ENCODE measurements around the gene SLFN12. TPM values are rescaled to one million over a fixed set of nuclear protein-coding genes. Genes with fewer than 3 reads are reported as not detected.
"Not testable (repeated sequence)": the region's sequence is repeated elsewhere in the genome, so short reads cannot be mapped to it uniquely, and the experiment has no call there.

SLFN12 gene
- total RNA-seq, 2 experiments from 2014 or later: 6.0 to 8.6 TPM

GRCh38 chr17:35433075-35433894 is 985 bp upstream of the SLFN12 start:
- DNase-seq: peak; percentile 69
- no peaks in the 10 kb centered on the region for H3K9me3 Mint-ChIP-seq
- peak overlapping the region; percentile 88 for H3K4me3 Mint-ChIP-seq
- H3K36me3 Mint-ChIP-seq: peaks cover 2% of the 10 kb centered on the region
- H3K27me3 Mint-ChIP-seq: no peaks in the 10 kb centered on the region
- H3K27ac Mint-ChIP-seq: peak overlapping the region; percentile 89
- H3K4me1 Mint-ChIP-seq: peaks cover 45% of the 10 kb centered on the region

- Mint-ChIP-seq H3K4me3 (no peak overlapping the region), H3K27ac (no peak overlapping the region), H3K27me3 (no peaks in the 10 kb centered on the region), H3K4me1 (peaks cover 52% of the 10 kb centered on the region), H3K36me3 (peaks cover 12% of the 10 kb centered on the region), H3K9me3 (no peaks in the 10 kb centered on the region)
- no peak for DNase-seq
Measured at GRCh38 chr17:35429702-35430101, 2.6 kb downstream of the SLFN12 start.

GRCh38 chr17:35428229-35428628 is 4.1 kb downstream of the SLFN12 start:
- Mint-ChIP-seq H3K27ac (no peak overlapping the region), H3K9me3 (no peaks in the 10 kb centered on the region), H3K4me1 (peaks cover 42% of the 10 kb centered on the region), H3K4me3 (no peak overlapping the region), H3K36me3 (peaks cover 12% of the 10 kb centered on the region), H3K27me3 (no peaks in the 10 kb centered on the region)
- DNase-seq: no peak

DNA sequence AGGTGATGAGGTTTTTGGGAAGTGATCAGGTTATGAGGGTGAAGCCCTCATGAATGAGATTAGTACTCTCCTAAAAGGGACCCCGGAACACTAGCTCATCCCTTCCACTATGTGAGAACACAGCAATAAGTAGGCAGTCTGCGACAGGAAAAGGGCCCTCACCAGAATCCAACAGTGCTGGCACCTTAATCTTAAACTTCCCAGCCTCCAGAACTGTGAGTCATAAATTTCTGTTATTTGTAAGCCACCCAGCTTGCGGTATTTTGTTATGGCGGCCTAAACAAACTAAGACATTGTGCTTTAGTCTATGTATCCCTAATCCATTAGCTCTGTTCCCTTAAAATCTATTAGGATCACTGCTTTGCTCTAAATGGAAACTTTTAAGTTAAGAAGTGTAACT is 8.5 kb downstream of the SLFN12 start:
- Mint-ChIP-seq H3K4me3 (no peak overlapping the region), H3K36me3 (peaks cover 12% of the 10 kb centered on the region), H3K27me3 (no peaks in the 10 kb centered on the region), H3K4me1 (peaks cover 11% of the 10 kb centered on the region), H3K27ac (no peak overlapping the region), H3K9me3 (no peaks in the 10 kb centered on the region)
- no peak for DNase-seq

GRCh38 chr17:35421069-35421468 is 11.2 kb downstream of the SLFN12 start:
- not testable (repeated sequence) for DNase-seq, H3K36me3 Mint-ChIP-seq, H3K4me1 Mint-ChIP-seq, H3K4me3 Mint-ChIP-seq, H3K27ac Mint-ChIP-seq, H3K27me3 Mint-ChIP-seq, H3K9me3 Mint-ChIP-seq

- peaks cover 28% of the 10 kb centered on the region for H3K36me3 Mint-ChIP-seq
Measured at GRCh38 chr17:35416659-35417058, 15.6 kb downstream of the SLFN12 start.

GRCh38 chr17:35414707-35415106 is 17.6 kb downstream of the SLFN12 start:
- Mint-ChIP-seq H3K9me3 (peaks cover 10% of the 10 kb centered on the region), H3K36me3 (peaks cover 32% of the 10 kb centered on the region)
- H3K27me3 Mint-ChIP-seq, H3K27ac Mint-ChIP-seq, H3K4me1 Mint-ChIP-seq, H3K4me3 Mint-ChIP-seq, DNase-seq: not testable (repeated sequence)

More at GRCh38 chr17:35416659-35417058, 15.6 kb downstream of the SLFN12 start:
- Mint-ChIP-seq H3K9me3 (peaks cover 10% of the 10 kb centered on the region), H3K4me1 (no peaks in the 10 kb centered on the region), H3K27me3 (no peaks in the 10 kb centered on the region), H3K27ac (no peak overlapping the region), H3K4me3 (no peak overlapping the region)
- DNase-seq: no peak

GRCh38 chr17:35414247-35414646 is 18.1 kb downstream of the SLFN12 start:
- no peak for DNase-seq
- H3K36me3 Mint-ChIP-seq: peaks cover 30% of the 10 kb centered on the region
- peaks cover 10% of the 10 kb centered on the region for H3K9me3 Mint-ChIP-seq
- H3K4me1 Mint-ChIP-seq: no peaks in the 10 kb centered on the region
- H3K27ac Mint-ChIP-seq: no peak overlapping the region
- H3K27me3 Mint-ChIP-seq: no peaks in the 10 kb centered on the region
- no peak overlapping the region for H3K4me3 Mint-ChIP-seq

- Mint-ChIP-seq H3K36me3 (peaks cover 4% of the 10 kb centered on the region), H3K4me1 (peaks cover 5% of the 10 kb centered on the region), H3K9me3 (no peaks in the 10 kb centered on the region), H3K27me3 (no peaks in the 10 kb centered on the region), H3K27ac (no peak overlapping the region), H3K4me3 (no peak overlapping the region)
- DNase-seq: no peak
Measured at GRCh38 chr17:35407531-35407930, 24.8 kb downstream of the SLFN12 start.

- H3K4me3 Mint-ChIP-seq: no peak overlapping the region
- H3K27me3 Mint-ChIP-seq: no peaks in the 10 kb centered on the region
- no peak for DNase-seq
- H3K36me3 Mint-ChIP-seq: peaks cover 4% of the 10 kb centered on the region
- peaks cover 9% of the 10 kb centered on the region for H3K4me1 Mint-ChIP-seq
- no peak overlapping the region for H3K27ac Mint-ChIP-seq
- no peaks in the 10 kb centered on the region for H3K9me3 Mint-ChIP-seq
Measured at GRCh38 chr17:35406568-35406967, 25.7 kb downstream of the SLFN12 start.

DNA sequence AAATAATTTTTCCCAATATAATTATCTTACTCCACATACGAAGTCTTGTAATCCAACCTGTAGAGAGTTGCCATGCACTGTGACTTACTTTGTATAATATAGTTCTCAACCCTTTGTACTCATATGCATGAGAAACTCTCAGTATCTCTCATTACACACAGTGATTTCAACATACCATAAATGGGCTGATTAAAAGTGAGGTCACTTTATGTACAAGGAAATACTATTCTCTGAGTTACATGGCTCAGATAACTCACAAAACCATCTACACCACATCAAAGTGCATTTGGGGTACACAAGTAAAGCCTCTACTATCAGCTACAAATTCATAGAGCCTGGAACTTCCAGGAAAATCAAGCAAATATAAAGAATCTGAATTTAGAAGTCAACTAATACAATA is 27.9 kb downstream of the SLFN12 start:
- no peak overlapping the region for H3K27ac Mint-ChIP-seq
- no peaks in the 10 kb centered on the region for H3K27me3 Mint-ChIP-seq
- H3K4me3 Mint-ChIP-seq: no peak overlapping the region
- DNase-seq: no peak
- H3K9me3 Mint-ChIP-seq: no peaks in the 10 kb centered on the region
- H3K4me1 Mint-ChIP-seq: peaks cover 9% of the 10 kb centered on the region
- no peaks in the 10 kb centered on the region for H3K36me3 Mint-ChIP-seq

GRCh38 chr17:35393783-35394182 is 38.5 kb downstream of the SLFN12 start:
- DNase-seq, H3K27me3 Mint-ChIP-seq, H3K9me3 Mint-ChIP-seq, H3K4me3 Mint-ChIP-seq, H3K36me3 Mint-ChIP-seq, H3K27ac Mint-ChIP-seq, H3K4me1 Mint-ChIP-seq: not testable (repeated sequence)

DNA sequence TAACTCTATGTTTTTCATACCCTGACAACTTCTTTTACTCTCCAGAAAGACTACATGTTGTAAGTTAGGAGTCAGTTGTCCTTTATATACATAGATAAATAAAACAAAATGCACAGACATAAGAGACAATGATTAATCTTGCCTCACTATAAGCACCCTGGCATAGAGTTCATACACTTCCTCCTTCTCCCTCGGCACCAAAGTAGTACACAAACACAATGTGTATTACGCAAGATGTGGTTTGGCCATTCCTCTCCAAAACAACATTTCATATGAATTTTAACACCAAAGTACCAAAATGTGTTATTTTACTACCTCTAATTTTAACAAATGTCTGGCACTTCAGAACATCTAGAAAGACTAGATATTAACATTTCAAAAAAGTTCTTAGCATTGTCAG is 41.6 kb downstream of the SLFN12 start:
- Mint-ChIP-seq H3K4me3 (no peak overlapping the region), H3K27me3 (no peaks in the 10 kb centered on the region), H3K4me1 (no peaks in the 10 kb centered on the region), H3K36me3 (no peaks in the 10 kb centered on the region), H3K27ac (no peak overlapping the region), H3K9me3 (peaks cover 6% of the 10 kb centered on the region)
- no peak for DNase-seq

DNA sequence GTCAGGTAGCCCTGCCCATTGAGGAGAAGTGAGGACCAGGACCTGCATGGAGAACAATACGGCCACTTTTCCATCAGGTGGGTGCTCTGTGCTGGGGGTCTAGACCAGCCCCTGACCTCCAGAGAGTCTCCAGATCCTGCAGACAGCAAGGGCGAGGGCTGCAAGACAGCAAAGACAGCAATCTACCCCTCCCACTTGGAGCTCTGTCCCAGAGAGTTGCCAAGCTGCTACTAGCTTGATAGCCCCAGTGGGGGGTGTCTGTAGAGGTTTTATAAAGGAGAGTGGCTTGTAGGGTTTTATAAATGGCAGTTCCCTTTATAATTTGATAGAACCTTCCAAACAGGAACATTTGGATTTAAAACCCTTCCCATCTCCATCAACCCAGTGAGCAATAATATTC is 42.1 kb downstream of the SLFN12 start:
- H3K27me3 Mint-ChIP-seq: no peaks in the 10 kb centered on the region
- peaks cover 2% of the 10 kb centered on the region for H3K9me3 Mint-ChIP-seq
- no peaks in the 10 kb centered on the region for H3K4me1 Mint-ChIP-seq
- no peak overlapping the region for H3K4me3 Mint-ChIP-seq
- no peak for DNase-seq
- H3K27ac Mint-ChIP-seq: no peak overlapping the region
- H3K36me3 Mint-ChIP-seq: no peaks in the 10 kb centered on the region

- H3K4me1 Mint-ChIP-seq: no peaks in the 10 kb centered on the region
- peaks cover 9% of the 10 kb centered on the region for H3K9me3 Mint-ChIP-seq
- DNase-seq: no peak
- H3K27me3 Mint-ChIP-seq: no peaks in the 10 kb centered on the region
- H3K27ac Mint-ChIP-seq: no peak overlapping the region
- H3K4me3 Mint-ChIP-seq: no peak overlapping the region
- H3K36me3 Mint-ChIP-seq: no peaks in the 10 kb centered on the region
Measured at GRCh38 chr17:35387496-35387895, 44.8 kb downstream of the SLFN12 start.

DNA sequence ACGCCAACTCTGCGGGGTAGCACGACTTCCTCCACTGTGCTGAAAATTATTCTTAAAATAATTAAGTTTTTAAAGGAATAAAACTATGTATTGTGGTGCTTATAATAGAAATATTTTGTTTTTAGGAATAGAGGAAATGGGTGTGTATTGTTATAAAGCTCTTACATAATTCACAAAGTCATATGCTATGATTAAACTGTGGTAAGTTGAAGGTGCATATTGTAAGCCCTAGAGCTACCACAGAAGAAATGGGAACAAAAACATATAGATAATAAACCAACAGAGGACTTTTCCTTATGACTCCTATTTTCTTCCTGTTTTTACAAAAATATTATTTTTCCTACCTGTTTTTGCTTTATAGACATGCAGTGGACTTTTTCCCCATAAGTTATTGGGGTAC is 54.6 kb downstream of the SLFN12 start:
- H3K4me3 Mint-ChIP-seq: no peak overlapping the region
- peaks cover 4% of the 10 kb centered on the region for H3K36me3 Mint-ChIP-seq
- H3K9me3 Mint-ChIP-seq: no peaks in the 10 kb centered on the region
- DNase-seq: no peak
- H3K27ac Mint-ChIP-seq: no peak overlapping the region
- H3K27me3 Mint-ChIP-seq: peaks cover 4% of the 10 kb centered on the region
- peaks cover 22% of the 10 kb centered on the region for H3K4me1 Mint-ChIP-seq
